Mesendoderm (in vitro differentiated cells): Measurements from ENCODE around the gene ADGRL3.

Experiments used
- DNase-seq: peaks from one replicate; pipeline ENCODE4 v3.0.0; 2013
- H2AK5ac ChIP-seq: 2 replicates; pipeline ENCODE4 v1.6.1; 2013; ENCODE audit warnings: low read length, inconsistent platforms
- H2BK120ac ChIP-seq: 2 replicates; pipeline ENCODE4 v1.6.1; 2013; ENCODE audit warnings: low read depth, mild to moderate bottlenecking, low read length, moderate library complexity, mixed read lengths
- H2BK15ac ChIP-seq: replicated peaks from 2 replicates; pipeline ENCODE4 v1.6.1; 2013; ENCODE audit warnings: low read depth, mild to moderate bottlenecking, moderate library complexity
- H2BK5ac ChIP-seq: 2 replicates; pipeline ENCODE4 v1.6.1; 2013; ENCODE audit warnings: low read length, inconsistent platforms
- H3K18ac ChIP-seq: 2 replicates; pipeline ENCODE4 v1.6.1; 2013; ENCODE audit warnings: mild to moderate bottlenecking, low read length, mixed read lengths
- H3K23ac ChIP-seq: one replicate; pipeline ENCODE4 v1.6.1; 2013; ENCODE audit warnings: low read length
- H3K27ac ChIP-seq: 2 replicates; pipeline ENCODE4 v1.5.1; 2013; ENCODE audit warnings: low read depth, mild to moderate bottlenecking, inconsistent platforms, low read length, moderate library complexity
- H3K27me3 ChIP-seq: 2 replicates; pipeline ENCODE4 v1.6.1; 2013; ENCODE audit warnings: low read length, control low read depth, mild to moderate bottlenecking, inconsistent platforms; ENCODE audit not compliant: insufficient read depth, poor library complexity
- H3K36me3 ChIP-seq: 2 replicates; pipeline ENCODE4 v1.6.1; 2013; ENCODE audit warnings: low read length, inconsistent platforms; ENCODE audit not compliant: control insufficient read depth, insufficient read depth
- H3K4ac ChIP-seq: one replicate; pipeline ENCODE4 v1.6.1; 2013; ENCODE audit warnings: low read depth, mild to moderate bottlenecking, low read length, moderate library complexity
- H3K4me1 ChIP-seq: 2 replicates; pipeline ENCODE4 v1.6.1; 2013; ENCODE audit warnings: low read depth, low read length, inconsistent platforms; ENCODE audit not compliant: control insufficient read depth
- H3K4me2 ChIP-seq: 2 replicates; pipeline ENCODE4 v1.6.1; 2013; ENCODE audit warnings: low read length
- H3K4me3 ChIP-seq: 2 replicates; pipeline ENCODE4 v1.5.1; 2013; ENCODE audit warnings: mild to moderate bottlenecking, low read length
- H3K56ac ChIP-seq: one replicate; pipeline ENCODE4 v1.6.1; 2013; ENCODE audit warnings: low read length
- H3K79me1 ChIP-seq: 2 replicates; pipeline ENCODE4 v1.6.1; 2013; ENCODE audit warnings: low read length, inconsistent platforms
- H3K79me2 ChIP-seq: 2 replicates; pipeline ENCODE4 v1.6.1; 2013; ENCODE audit warnings: mild to moderate bottlenecking, low read length; ENCODE audit not compliant: control insufficient read depth, insufficient read depth
- H3K9ac ChIP-seq: 2 replicates; pipeline ENCODE4 v1.6.1; 2013; ENCODE audit warnings: low read length, inconsistent platforms
- H4K5ac ChIP-seq: one replicate; pipeline ENCODE4 v1.6.1; 2013; ENCODE audit warnings: low read length
- H4K8ac ChIP-seq: one replicate; pipeline ENCODE4 v1.6.1; 2013; ENCODE audit warnings: low read depth, mild to moderate bottlenecking, control low read depth, low read length, moderate library complexity
- WGBS: extraction: QIAGEN DNeasy Blood & Tissue Kit; methylation state at CpG from one replicate; pipeline ENCODE4 v1.1.7; 2013; ENCODE audit warnings: low lambda C conversion rate, missing lambda C conversion rate; ENCODE audit not compliant: insufficient coverage; ENCODE audit errors: extremely low coverage; 5-methylcytosine and 5-hydroxymethylcytosine counted together

Gene ADGRL3

DNA sequence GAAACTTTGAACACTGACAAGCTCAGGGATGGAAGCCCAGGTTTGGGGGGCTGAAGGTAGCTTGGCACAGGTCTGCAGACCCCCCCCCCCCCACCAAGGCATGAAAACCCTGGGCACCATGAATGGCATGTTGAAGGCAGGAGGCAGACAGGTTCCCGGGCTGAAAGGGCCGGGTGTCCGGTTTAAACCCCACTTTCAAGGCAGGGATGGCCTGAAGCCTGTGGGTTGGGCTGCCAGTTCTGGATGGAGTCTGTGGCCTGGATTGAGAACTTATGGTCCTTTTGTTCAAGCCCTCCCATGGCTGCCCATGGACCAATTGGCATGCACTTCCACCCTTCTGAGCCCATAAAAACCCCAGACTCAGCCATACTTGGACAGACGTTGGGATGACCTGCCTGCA, 616.9 kb downstream of the ADGRL3 start:
- H2BK5ac ChIP-seq = no peak overlapping the region
- no peak overlapping the region for H4K8ac ChIP-seq
- H3K18ac ChIP-seq = no peak overlapping the region
- H4K5ac ChIP-seq = no peak overlapping the region
- no peak overlapping the region for H3K56ac ChIP-seq
- no peak overlapping the region for H2BK120ac ChIP-seq
- H3K23ac ChIP-seq = no peak overlapping the region
- H3K4me3 ChIP-seq = no peak overlapping the region
- no peaks in the 10 kb centered on the region for H3K79me1 ChIP-seq
- H3K36me3 ChIP-seq = no peaks in the 10 kb centered on the region
- no peaks in the 10 kb centered on the region for H3K4me1 ChIP-seq
- H3K9ac ChIP-seq = no peak overlapping the region
- H2AK5ac ChIP-seq = no peak overlapping the region
- H3K4me2 ChIP-seq = no peak overlapping the region
- no peak overlapping the region for H2BK15ac ChIP-seq
- H3K27ac ChIP-seq = no peak overlapping the region
- H3K27me3 ChIP-seq = no peaks in the 10 kb centered on the region
- no peak overlapping the region for H3K4ac ChIP-seq
- DNase-seq = no peak
- H3K79me2 ChIP-seq = no peaks in the 10 kb centered on the region
- no CpG with 5 or more reads among the region's 4 CpGs for whole genome bisulfite sequencing

DNA sequence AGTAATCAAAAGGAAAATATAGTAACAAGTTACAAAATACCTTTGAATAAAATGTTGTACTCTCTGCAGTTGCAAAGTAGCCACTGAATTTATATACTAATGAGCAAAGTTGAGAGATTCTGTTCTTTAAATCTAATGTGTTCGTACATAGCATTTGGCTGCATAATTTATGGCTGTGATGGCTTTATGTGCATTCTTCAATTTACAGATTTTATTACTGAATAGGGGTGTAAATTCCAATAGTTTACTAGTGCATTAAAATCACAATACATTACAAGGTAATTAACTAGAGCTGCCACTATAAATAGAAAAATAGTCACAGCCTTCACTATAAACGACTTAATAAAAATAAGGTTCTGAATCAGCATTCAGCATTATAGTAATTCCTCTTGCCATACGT, 620.0 kb downstream of the ADGRL3 start:
- H3K36me3 ChIP-seq = no peaks in the 10 kb centered on the region
- H2BK5ac ChIP-seq = no peak overlapping the region
- no peak overlapping the region for H3K9ac ChIP-seq
- H3K27me3 ChIP-seq = no peaks in the 10 kb centered on the region
- no peak overlapping the region for H3K18ac ChIP-seq
- H4K5ac ChIP-seq = no peak overlapping the region
- no peaks in the 10 kb centered on the region for H3K4me1 ChIP-seq
- no peak overlapping the region for H2BK120ac ChIP-seq
- WGBS = no CpG with 5 or more reads among the region's 3 CpGs
- H3K4me3 ChIP-seq = no peak overlapping the region
- no peak overlapping the region for H2BK15ac ChIP-seq
- H3K56ac ChIP-seq = no peak overlapping the region
- H3K27ac ChIP-seq = no peak overlapping the region
- no peaks in the 10 kb centered on the region for H3K79me2 ChIP-seq
- H4K8ac ChIP-seq = no peak overlapping the region
- no peak overlapping the region for H2AK5ac ChIP-seq
- no peak overlapping the region for H3K4ac ChIP-seq
- H3K4me2 ChIP-seq = no peak overlapping the region
- DNase-seq = no peak
- no peak overlapping the region for H3K23ac ChIP-seq
- H3K79me1 ChIP-seq = no peaks in the 10 kb centered on the region

DNA sequence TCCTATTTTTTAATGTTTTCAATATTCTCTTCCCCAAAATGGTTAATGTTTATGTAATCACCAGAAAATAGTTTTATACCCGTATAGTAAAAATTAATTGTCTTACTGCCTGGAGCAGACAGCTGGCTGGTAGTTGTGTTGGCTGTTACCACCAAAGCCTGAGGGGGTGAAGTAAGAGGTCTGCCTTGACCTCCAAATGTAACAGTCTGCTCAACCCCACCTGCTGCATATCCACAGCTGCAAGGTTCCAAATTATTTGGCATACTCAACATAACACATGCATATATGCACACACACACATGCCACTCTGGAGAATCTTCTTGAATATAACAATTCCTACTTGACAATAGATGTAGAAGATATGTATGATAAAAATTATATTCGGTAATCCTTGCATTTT, 624.3 kb downstream of the ADGRL3 start:
- Histone ChIP-seq H3K27me3 (no peaks in the 10 kb centered on the region), H2BK15ac (no peak overlapping the region), H4K5ac (no peak overlapping the region), H3K9ac (no peak overlapping the region), H3K79me2 (no peaks in the 10 kb centered on the region), H3K4me2 (no peak overlapping the region), H3K18ac (no peak overlapping the region), H4K8ac (no peak overlapping the region), H3K4me3 (no peak overlapping the region), H3K56ac (no peak overlapping the region), H2BK120ac (no peak overlapping the region), H3K23ac (no peak overlapping the region), H3K36me3 (no peaks in the 10 kb centered on the region), H3K27ac (no peak overlapping the region), H2BK5ac (no peak overlapping the region), H3K79me1 (no peaks in the 10 kb centered on the region), H2AK5ac (no peak overlapping the region), H3K4ac (no peak overlapping the region), H3K4me1 (no peaks in the 10 kb centered on the region)
- no CpG with 5 or more reads among the region's 2 CpGs for WGBS
- no peak for DNase-seq

DNA sequence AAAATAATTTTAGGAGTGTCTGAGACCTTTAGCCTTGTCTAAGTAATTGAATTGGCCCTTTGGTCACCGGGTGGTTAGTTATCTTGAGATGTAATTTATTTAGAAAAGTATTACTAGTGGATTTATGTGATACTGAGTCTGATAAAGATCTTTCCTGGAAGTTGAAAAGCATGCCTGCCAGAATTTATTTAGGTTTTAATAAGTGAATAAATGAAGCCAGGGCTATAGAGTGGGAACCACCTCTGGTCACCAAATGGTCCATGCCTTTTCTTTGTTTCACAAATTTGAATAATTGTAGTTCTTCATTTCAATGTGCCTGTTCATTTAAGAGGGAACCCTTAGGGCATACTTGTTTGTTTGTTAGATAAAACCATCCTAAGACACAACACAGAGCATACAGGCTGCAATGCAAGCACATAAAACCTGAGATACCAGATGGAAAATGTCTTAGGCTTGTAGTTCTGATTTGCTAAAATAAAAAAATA, 627.8 kb downstream of the ADGRL3 start:
- DNase-seq = no peak
- H2BK120ac ChIP-seq = no peak overlapping the region

DNA sequence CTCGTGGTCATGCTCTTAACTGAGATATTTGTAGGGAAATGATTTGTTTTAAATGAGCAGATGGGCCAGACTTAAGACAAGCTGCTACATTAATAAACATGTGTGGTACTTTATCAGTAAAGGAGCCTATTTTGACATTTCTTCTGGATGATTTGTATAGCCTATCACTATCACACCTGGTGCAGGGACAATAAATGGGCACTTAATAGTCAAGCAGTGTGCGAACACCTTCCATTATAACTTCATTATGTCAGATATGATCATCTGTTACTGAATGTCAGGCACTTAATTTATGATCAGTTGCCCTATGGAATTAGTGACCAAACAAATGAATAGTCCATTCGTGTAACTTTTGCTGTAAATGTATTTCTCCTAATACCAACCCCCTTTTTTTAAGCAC, 628.8 kb downstream of the ADGRL3 start:
- no peak overlapping the region for H2BK15ac ChIP-seq
- no peak overlapping the region for H3K4me3 ChIP-seq
- H3K56ac ChIP-seq = no peak overlapping the region
- H3K4me1 ChIP-seq = no peaks in the 10 kb centered on the region
- H3K4ac ChIP-seq = no peak overlapping the region
- no peak overlapping the region for H4K5ac ChIP-seq
- H3K18ac ChIP-seq = no peak overlapping the region
- DNase-seq = no peak
- no peak overlapping the region for H3K4me2 ChIP-seq
- no peak overlapping the region for H2BK5ac ChIP-seq
- no peaks in the 10 kb centered on the region for H3K36me3 ChIP-seq
- no peak overlapping the region for H3K9ac ChIP-seq
- H2AK5ac ChIP-seq = no peak overlapping the region
- no peak overlapping the region for H4K8ac ChIP-seq
- H3K23ac ChIP-seq = no peak overlapping the region
- no peaks in the 10 kb centered on the region for H3K27me3 ChIP-seq
- H3K27ac ChIP-seq = no peak overlapping the region
- H3K79me1 ChIP-seq = no peaks in the 10 kb centered on the region
- no peaks in the 10 kb centered on the region for H3K79me2 ChIP-seq
- no CpG with 5 or more reads among the region's 3 CpGs for WGBS
- no peak overlapping the region for H2BK120ac ChIP-seq

More for the DNA sequence above, 627.8 kb downstream of the ADGRL3 start:
- Histone ChIP-seq H3K9ac (no peak overlapping the region), H2BK5ac (no peak overlapping the region), H4K8ac (no peak overlapping the region), H3K23ac (no peak overlapping the region), H2AK5ac (no peak overlapping the region), H3K4me3 (no peak overlapping the region), H4K5ac (no peak overlapping the region), H3K4me2 (no peak overlapping the region), H2BK15ac (no peak overlapping the region), H3K56ac (no peak overlapping the region), H3K79me2 (no peaks in the 10 kb centered on the region), H3K18ac (no peak overlapping the region), H3K27me3 (no peaks in the 10 kb centered on the region), H3K4ac (no peak overlapping the region), H3K79me1 (no peaks in the 10 kb centered on the region), H3K27ac (no peak overlapping the region), H3K36me3 (no peaks in the 10 kb centered on the region), H3K4me1 (no peaks in the 10 kb centered on the region)
- WGBS = no CpG with 5 or more reads among the region's 1 CpG

DNA sequence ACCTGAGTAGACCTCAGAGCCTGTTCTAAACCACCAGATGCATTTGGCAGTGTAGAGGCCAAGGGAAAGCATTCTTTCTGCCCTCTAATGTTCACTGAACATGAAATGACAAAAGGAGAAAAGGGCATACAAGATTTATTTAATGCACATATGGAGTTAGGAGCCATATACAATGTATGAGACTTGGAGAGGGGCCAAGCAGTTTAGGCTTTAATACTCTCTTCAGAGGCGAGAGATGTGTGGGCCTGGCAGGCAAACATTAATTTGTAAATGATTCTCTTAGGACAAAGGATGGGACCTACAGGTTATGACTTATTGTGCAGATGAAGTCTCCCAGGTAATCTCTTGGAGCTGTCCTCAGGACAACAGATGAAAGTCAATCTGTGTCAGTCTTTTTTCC, 631.9 kb downstream of the ADGRL3 start:
- Histone ChIP-seq H3K4me2 (no peak overlapping the region), H2AK5ac (no peak overlapping the region)
- no CpG with 5 or more reads among the region's 1 CpG for WGBS

More for the DNA sequence above, 631.9 kb downstream of the ADGRL3 start:
- Histone ChIP-seq H4K8ac (no peak overlapping the region), H3K79me1 (no peaks in the 10 kb centered on the region), H4K5ac (no peak overlapping the region), H3K4me1 (no peaks in the 10 kb centered on the region), H3K9ac (no peak overlapping the region), H3K36me3 (no peaks in the 10 kb centered on the region), H3K18ac (no peak overlapping the region), H2BK5ac (no peak overlapping the region), H2BK15ac (no peak overlapping the region), H3K27me3 (no peaks in the 10 kb centered on the region), H3K4ac (no peak overlapping the region), H3K56ac (no peak overlapping the region), H3K79me2 (no peaks in the 10 kb centered on the region), H3K27ac (no peak overlapping the region), H3K4me3 (no peak overlapping the region), H2BK120ac (no peak overlapping the region), H3K23ac (no peak overlapping the region)
- DNase-seq = no peak
